Measurements from ENCODE around the gene EFCAB8. TPM values are rescaled to one million over a fixed set of nuclear protein-coding genes. Genes with fewer than 3 reads are reported as not detected.

Gene EFCAB8
- total and polyA plus RNA-seq, 3 experiments from 2014 or later = 0.35 to 0.69 TPM; not detected in 1

DNA sequence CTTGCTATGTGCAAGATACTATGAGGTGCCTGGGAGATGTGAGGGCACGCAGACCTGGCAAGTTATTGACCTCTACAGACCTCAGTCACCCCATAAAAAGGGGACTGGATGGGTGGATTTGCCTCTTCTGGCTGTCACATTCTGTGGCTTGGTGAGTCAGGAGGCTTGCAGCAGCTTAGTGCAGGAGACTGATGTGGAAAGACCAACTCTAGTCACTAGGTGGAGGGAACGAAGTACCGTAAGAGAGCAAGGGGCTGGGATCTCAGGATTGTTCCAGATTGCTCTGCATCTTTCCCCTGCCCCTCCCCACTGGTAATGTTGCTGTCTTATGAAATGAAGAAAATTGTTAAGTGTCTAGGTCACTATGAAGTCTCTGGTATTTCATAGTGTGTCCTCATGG is 35.6 kb upstream of the EFCAB8 start:
- H3K4me3 ChIP-seq (ENCODE audit: low read length) = no peak overlapping the region
- H3K4me3 Mint-ChIP-seq = peak overlapping the region in 5 of 7 donors; percentile 1 to 94 (median 7)
- H3K36me3 ChIP-seq (ENCODE audit: insufficient read depth, low read length) = peaks cover 13% of the 10 kb centered on the region
- CTCF ChIA-PET = no interaction called here
- H3K27me3 Mint-ChIP-seq = peaks cover 0 to 6% of the 10 kb centered on the region in 2 donors
- peaks cover 45% of the 10 kb centered on the region for H3K4me1 ChIP-seq (ENCODE audit: insufficient read depth, low read length)
- H3K9me3 Mint-ChIP-seq = no peaks in the 10 kb centered on the region
- DNase-seq = no peak
- H3K27ac Mint-ChIP-seq = peak overlapping the region; percentile 63 to 97 (median 74)
- H3K4me1 Mint-ChIP-seq = peaks cover 53 to 66% (median 57%) of the 10 kb centered on the region in 3 donors
- POLR2A ChIA-PET = no interaction called here
- no peak overlapping the region for H3K27ac ChIP-seq (ENCODE audit: low read depth, low read length)
- H3K36me3 Mint-ChIP-seq = peaks cover 3 to 35% (median 3%) of the 10 kb centered on the region in 3 donors
- no peaks in the 10 kb centered on the region for H3K9me3 ChIP-seq (ENCODE audit: low read length)
- H3K27me3 ChIP-seq (ENCODE audit: insufficient read depth, low read length, poor library complexity, severe bottlenecking) = no peaks in the 10 kb centered on the region

DNA sequence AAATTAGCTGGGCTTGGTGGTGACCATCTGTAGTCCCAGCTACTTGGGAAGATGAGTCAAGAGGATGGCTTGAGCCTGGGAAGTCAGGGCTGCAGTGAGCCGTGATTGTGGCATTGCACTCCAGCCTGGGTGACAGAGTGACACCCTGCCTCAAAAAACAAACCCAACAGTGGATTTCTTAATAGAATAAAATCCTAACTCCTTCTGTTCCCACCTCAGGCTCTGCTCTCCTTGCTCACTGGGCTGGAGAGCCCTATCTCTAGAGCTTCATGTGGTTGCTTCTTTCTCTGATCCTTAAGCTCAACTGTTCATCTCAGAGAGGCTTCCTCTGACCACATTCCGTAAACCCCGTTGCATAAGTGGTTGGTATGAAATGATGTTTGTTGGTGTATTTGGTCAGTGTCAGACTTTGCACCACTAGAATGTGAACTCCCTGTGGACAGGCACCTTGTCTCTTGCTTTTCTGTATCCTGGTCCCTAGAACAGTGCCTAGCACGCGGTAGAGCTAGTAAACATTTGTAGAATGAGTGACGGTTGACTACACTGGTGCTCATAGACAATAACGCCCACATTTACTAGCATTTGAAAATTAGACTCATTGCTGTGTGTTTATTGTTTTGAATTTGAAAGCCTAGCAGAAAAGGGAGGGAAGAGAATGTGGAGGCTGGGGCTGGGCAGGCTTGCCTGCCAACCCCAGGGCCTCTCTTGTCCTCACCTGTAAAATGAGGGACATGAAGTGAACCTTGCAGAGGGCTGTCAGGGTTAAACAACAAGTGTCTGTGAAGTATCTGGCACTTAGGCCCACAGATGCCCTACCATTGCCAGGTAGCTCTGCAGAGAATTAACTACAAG is 34.8 kb upstream of the EFCAB8 start:
- Histone ChIP-seq H3K9me3 (ENCODE audit: low read length) (no peaks in the 10 kb centered on the region), H3K4me3 (ENCODE audit: low read length) (no peak overlapping the region), H3K4me1 (ENCODE audit: insufficient read depth, low read length) (peaks cover 52% of the 10 kb centered on the region), H3K27me3 (ENCODE audit: insufficient read depth, low read length, poor library complexity, severe bottlenecking) (no peaks in the 10 kb centered on the region), H3K36me3 (ENCODE audit: insufficient read depth, low read length) (peaks cover 18% of the 10 kb centered on the region), H3K27ac (ENCODE audit: low read depth, low read length) (no peak overlapping the region)
- peaks cover 59 to 74% (median 64%) of the 10 kb centered on the region in 3 donors for H3K4me1 Mint-ChIP-seq
- H3K4me3 Mint-ChIP-seq = peak overlapping the region in 4 of 7 donors; percentile 0 to 47 (median 20)
- H3K27me3 Mint-ChIP-seq = peaks cover 0 to 6% of the 10 kb centered on the region in 2 donors
- no peaks in the 10 kb centered on the region for H3K9me3 Mint-ChIP-seq
- ChIA-PET CTCF (no interaction called here), POLR2A (interaction anchor here (0.5 kb wide), 2 partner anchors 9 to 32 kb away, joined by 4 to 6 read pairs; no protein-coding TSS in a partner anchor)
- H3K27ac Mint-ChIP-seq = peak overlapping the region; percentile 36 to 97 (median 74)
- peaks cover 5 to 42% (median 9%) of the 10 kb centered on the region in 3 donors for H3K36me3 Mint-ChIP-seq
- DNase-seq = no peak

DNA sequence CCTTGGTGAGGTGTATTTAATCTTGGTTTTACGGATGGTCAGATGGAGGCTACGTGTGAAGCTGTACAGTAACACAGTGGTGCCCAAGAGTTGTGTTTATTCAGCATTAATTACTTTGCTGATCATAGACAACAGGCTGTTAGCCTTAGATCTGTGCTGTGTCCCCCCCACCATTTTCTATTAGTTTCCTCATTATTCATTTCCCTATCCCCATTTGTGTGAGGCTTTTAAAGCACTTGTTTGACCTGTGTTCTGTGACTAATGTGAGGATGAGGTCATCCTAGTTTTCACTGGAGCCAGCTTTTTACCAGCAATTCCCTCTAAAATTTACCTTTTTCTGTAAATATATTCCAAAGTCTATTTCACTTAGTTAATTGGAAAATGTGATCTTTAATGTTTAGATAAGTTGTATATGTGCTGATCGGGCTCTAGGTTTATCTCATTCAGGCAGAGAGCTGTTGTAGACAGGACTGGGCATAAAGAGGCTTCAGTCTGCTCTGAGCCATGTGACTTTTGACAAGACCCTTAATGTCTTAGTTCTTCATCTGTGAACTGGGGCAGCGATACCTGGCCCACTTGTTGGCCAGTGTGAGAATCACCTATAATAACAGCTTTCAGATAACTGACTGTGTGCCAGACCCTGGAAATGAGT is 30.6 kb upstream of the EFCAB8 start:
- DNase-seq = no peak
- Mint-ChIP-seq H3K27ac (peak overlapping the region; percentile 15 to 84 (median 50)), H3K27me3 (peaks cover 0 to 3% of the 10 kb centered on the region in 2 donors), H3K4me1 (peaks cover 52 to 83% (median 65%) of the 10 kb centered on the region in 3 donors), H3K9me3 (no peaks in the 10 kb centered on the region), H3K4me3 (peak overlapping the region in 3 of 7 donors; percentile 1 to 16 (median 10)), H3K36me3 (peaks cover 10 to 72% (median 14%) of the 10 kb centered on the region in 3 donors)
- Histone ChIP-seq H3K9me3 (ENCODE audit: low read length) (no peaks in the 10 kb centered on the region), H3K4me3 (ENCODE audit: low read length) (no peak overlapping the region), H3K36me3 (ENCODE audit: insufficient read depth, low read length) (peaks cover 18% of the 10 kb centered on the region), H3K4me1 (ENCODE audit: insufficient read depth, low read length) (peaks cover 38% of the 10 kb centered on the region), H3K27me3 (ENCODE audit: insufficient read depth, low read length, poor library complexity, severe bottlenecking) (no peaks in the 10 kb centered on the region), H3K27ac (ENCODE audit: low read depth, low read length) (no peak overlapping the region)
- ChIA-PET CTCF (interaction anchor here (1.8 kb wide), 1 partner anchor 8 kb away, joined by 5 read pairs; the partner anchor contains the start of gene MAPRE1), POLR2A (no interaction called here)

DNA sequence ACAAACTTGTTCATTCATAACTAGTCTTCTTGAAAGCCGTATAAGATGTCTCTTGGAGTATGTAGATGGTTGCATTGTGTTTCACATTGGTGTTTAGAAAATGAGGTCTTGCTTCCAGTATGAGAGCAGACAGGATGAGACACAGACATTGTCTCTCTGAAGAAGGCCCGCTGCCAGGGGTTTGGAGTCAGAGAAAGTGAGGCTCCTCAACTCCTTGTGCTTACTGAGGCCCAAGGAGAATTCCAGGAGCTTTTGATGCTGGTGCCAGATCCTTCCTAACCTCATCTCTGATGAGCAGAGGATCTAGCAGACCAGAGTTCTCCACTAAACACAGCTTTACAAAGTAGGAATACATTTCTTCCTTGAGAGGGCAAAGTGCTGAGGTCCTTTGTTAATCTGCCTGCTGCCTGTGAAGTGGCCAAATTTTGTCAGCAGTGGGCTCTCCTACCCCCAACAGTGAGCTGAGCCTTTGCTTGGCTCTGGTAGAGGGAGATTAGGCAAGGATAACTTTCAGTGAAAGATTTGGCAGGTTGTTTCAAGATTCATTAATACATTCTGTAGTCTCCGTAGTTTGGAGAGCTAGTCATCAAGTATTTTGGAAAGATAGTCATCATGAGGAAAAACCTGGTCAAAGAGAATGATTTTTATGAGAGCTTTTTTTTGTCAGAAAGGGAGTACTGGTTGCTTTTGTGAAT is 29.3 kb upstream of the EFCAB8 start:
- Histone ChIP-seq H3K9me3 (ENCODE audit: low read length) (no peaks in the 10 kb centered on the region), H3K36me3 (ENCODE audit: insufficient read depth, low read length) (peaks cover 27% of the 10 kb centered on the region), H3K27me3 (ENCODE audit: insufficient read depth, low read length, poor library complexity, severe bottlenecking) (no peaks in the 10 kb centered on the region), H3K4me3 (ENCODE audit: low read length) (no peak overlapping the region), H3K4me1 (ENCODE audit: insufficient read depth, low read length) (peaks cover 25% of the 10 kb centered on the region), H3K27ac (ENCODE audit: low read depth, low read length) (no peak overlapping the region)
- H3K36me3 Mint-ChIP-seq = peaks cover 10 to 77% (median 14%) of the 10 kb centered on the region in 3 donors
- ChIA-PET POLR2A (no interaction called here), CTCF (interaction anchor here (1.8 kb wide), 2 partner anchors 9 to 14 kb away, joined by 3 to 5 read pairs; partner anchors contain the start of gene MAPRE1)
- peaks cover 41 to 76% (median 58%) of the 10 kb centered on the region in 3 donors for H3K4me1 Mint-ChIP-seq
- H3K27ac Mint-ChIP-seq = peak overlapping the region in 7 of 8 donors; percentile 45 to 91 (median 58)
- H3K27me3 Mint-ChIP-seq = no peaks in the 10 kb centered on the region
- no peak for DNase-seq
- no peaks in the 10 kb centered on the region for H3K9me3 Mint-ChIP-seq
- H3K4me3 Mint-ChIP-seq = peak overlapping the region in 2 of 7 donors; percentile 19 to 27

DNA sequence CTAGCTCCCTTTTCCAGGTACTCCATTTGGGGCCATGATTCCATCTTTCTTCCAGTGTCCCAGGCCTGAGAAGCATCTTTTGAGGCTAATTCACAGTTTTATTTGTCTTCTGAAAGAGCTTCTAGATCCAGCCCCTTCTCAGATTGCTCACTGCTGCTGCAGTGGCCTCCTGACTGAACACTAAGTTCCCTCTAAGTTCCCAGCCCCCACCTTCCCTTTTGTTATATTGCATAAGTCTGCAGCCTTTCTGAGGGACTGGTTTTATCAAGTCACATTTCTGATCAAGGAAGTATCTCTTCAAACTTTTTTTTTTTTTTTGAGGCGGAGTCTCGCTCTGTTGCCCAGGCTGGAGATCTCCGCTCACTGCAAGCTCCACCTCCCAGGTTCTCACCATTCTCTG is 28.3 kb upstream of the EFCAB8 start:
- Mint-ChIP-seq H3K27me3 (no peaks in the 10 kb centered on the region), H3K27ac (peak overlapping the region; percentile 1 to 91 (median 29)), H3K9me3 (no peaks in the 10 kb centered on the region), H3K36me3 (peaks cover 10 to 81% (median 14%) of the 10 kb centered on the region in 3 donors), H3K4me1 (peaks cover 38 to 74% (median 54%) of the 10 kb centered on the region in 3 donors), H3K4me3 (peak overlapping the region in 2 of 7 donors; percentile 5 to 62)
- Histone ChIP-seq H3K27ac (ENCODE audit: low read depth, low read length) (no peak overlapping the region), H3K36me3 (ENCODE audit: insufficient read depth, low read length) (peaks cover 27% of the 10 kb centered on the region), H3K4me3 (ENCODE audit: low read length) (no peak overlapping the region), H3K9me3 (ENCODE audit: low read length) (no peaks in the 10 kb centered on the region), H3K27me3 (ENCODE audit: insufficient read depth, low read length, poor library complexity, severe bottlenecking) (no peaks in the 10 kb centered on the region), H3K4me1 (ENCODE audit: insufficient read depth, low read length) (peaks cover 24% of the 10 kb centered on the region)
- no peak for DNase-seq
- ChIA-PET CTCF (interaction anchor here (1.8 kb wide), 1 partner anchor 13 kb away, joined by 3 read pairs; no protein-coding TSS in a partner anchor), POLR2A (no interaction called here)

DNA sequence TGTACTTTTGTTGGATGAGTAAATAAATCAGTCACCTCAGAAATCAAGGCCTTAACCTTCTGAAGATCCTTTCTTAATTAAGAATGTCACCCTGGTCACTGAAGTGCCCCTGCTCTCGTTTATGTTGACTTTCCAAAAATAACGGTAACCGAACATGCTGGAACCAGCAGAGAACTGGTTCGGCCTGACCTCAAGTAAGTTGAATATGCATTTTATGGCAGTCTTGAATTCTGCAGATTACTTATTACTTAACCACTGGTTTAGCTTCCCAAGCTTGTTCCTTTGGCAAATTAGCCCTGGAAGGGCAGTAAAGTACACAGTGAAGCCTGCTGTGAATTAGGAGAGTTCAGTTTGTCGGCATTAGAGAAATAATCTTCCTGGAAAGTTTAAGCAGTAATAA is 26.7 kb upstream of the EFCAB8 start:
- Mint-ChIP-seq H3K36me3 (peaks cover 10 to 86% (median 17%) of the 10 kb centered on the region in 3 donors), H3K27ac (peak overlapping the region in 4 of 8 donors; percentile 45 to 75 (median 53)), H3K4me1 (peaks cover 35 to 73% (median 49%) of the 10 kb centered on the region in 3 donors), H3K4me3 (peak overlapping the region in 4 of 7 donors; percentile 25 to 58 (median 42)), H3K9me3 (no peaks in the 10 kb centered on the region), H3K27me3 (no peaks in the 10 kb centered on the region)
- CTCF ChIA-PET = no interaction called here
- H3K36me3 ChIP-seq (ENCODE audit: insufficient read depth, low read length) = peaks cover 31% of the 10 kb centered on the region
- DNase-seq = no peak
- no peaks in the 10 kb centered on the region for H3K27me3 ChIP-seq (ENCODE audit: insufficient read depth, low read length, poor library complexity, severe bottlenecking)
- no peak overlapping the region for H3K4me3 ChIP-seq (ENCODE audit: low read length)
- H3K4me1 ChIP-seq (ENCODE audit: insufficient read depth, low read length) = peaks cover 27% of the 10 kb centered on the region
- no peaks in the 10 kb centered on the region for H3K9me3 ChIP-seq (ENCODE audit: low read length)
- no peak overlapping the region for H3K27ac ChIP-seq (ENCODE audit: low read depth, low read length)
- POLR2A ChIA-PET = interaction anchor here (0.7 kb wide), 2 partner anchors 12 to 94 kb away, joined by 5 to 7 read pairs; partner anchors contain the start of gene MAPRE1

DNA sequence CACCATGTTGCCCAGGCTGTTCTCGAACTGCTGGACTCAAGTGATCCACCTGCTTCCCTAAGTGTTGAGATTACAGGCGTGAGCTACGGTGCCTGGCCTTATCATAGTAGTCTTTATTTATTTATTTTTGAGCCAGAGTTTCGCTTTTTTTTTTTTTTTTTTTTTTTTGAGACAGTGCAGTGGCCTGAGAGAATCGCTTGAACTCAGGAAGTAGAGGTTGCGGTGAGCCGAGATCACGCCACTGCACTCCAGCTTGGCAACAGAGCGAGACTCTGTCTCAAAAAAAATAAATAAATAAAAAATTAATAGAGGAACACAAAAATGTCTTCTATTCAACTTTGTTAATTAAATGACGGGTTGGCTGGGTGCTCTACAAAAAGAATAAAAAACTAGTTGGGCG is 26.1 kb upstream of the EFCAB8 start:
- H3K4me1 Mint-ChIP-seq = peaks cover 38 to 71% (median 52%) of the 10 kb centered on the region in 3 donors
- H3K4me3 Mint-ChIP-seq = peak overlapping the region in 4 of 7 donors; percentile 46 to 76 (median 69)
- DNase-seq = peak in 4 of 5 donors; percentile 10 to 53 (median 30)
- H3K27me3 Mint-ChIP-seq = no peaks in the 10 kb centered on the region
- H3K9me3 Mint-ChIP-seq = no peaks in the 10 kb centered on the region
- H3K27ac Mint-ChIP-seq = peak overlapping the region in 7 of 8 donors; percentile 53 to 95 (median 75)
- Histone ChIP-seq H3K27me3 (ENCODE audit: insufficient read depth, low read length, poor library complexity, severe bottlenecking) (no peaks in the 10 kb centered on the region), H3K4me3 (ENCODE audit: low read length) (no peak overlapping the region), H3K9me3 (ENCODE audit: low read length) (no peaks in the 10 kb centered on the region), H3K36me3 (ENCODE audit: insufficient read depth, low read length) (peaks cover 27% of the 10 kb centered on the region), H3K27ac (ENCODE audit: low read depth, low read length) (no peak overlapping the region), H3K4me1 (ENCODE audit: insufficient read depth, low read length) (peaks cover 30% of the 10 kb centered on the region)
- CTCF ChIA-PET = interaction anchor here (0.7 kb wide), 1 partner anchor 70 kb away, joined by 4 read pairs; no protein-coding TSS in a partner anchor
- H3K36me3 Mint-ChIP-seq = peaks cover 10 to 86% (median 17%) of the 10 kb centered on the region in 3 donors
- POLR2A ChIA-PET = interaction anchor here (0.6 to 0.7 kb wide), 2 partner anchors 8 to 94 kb away, joined by 6 to 7 read pairs; no protein-coding TSS in a partner anchor

Data from CD8-positive, alpha-beta memory T cell (primary cell).